Stimulated activated CD4-positive, alpha-beta T cell treated with anti-CD3 and anti-CD28 coated beads, Interleukin-1b, Interleukin-23, amount 100 ng/mL, for 1 hour (primary cell): ENCODE data around the gene XBP1.
"Not testable (repeated sequence)": the region's sequence is repeated elsewhere in the genome, so short reads cannot be mapped to it uniquely, and the experiment has no call there.

Experiments used
- DNase-seq, 2 donors: peaks; one replicate each; pipeline ENCODE4 v3.0.0-alpha.2; 2020; ENCODE audit warnings: low read depth in 2 of 2

The XBP1 gene

DNA sequence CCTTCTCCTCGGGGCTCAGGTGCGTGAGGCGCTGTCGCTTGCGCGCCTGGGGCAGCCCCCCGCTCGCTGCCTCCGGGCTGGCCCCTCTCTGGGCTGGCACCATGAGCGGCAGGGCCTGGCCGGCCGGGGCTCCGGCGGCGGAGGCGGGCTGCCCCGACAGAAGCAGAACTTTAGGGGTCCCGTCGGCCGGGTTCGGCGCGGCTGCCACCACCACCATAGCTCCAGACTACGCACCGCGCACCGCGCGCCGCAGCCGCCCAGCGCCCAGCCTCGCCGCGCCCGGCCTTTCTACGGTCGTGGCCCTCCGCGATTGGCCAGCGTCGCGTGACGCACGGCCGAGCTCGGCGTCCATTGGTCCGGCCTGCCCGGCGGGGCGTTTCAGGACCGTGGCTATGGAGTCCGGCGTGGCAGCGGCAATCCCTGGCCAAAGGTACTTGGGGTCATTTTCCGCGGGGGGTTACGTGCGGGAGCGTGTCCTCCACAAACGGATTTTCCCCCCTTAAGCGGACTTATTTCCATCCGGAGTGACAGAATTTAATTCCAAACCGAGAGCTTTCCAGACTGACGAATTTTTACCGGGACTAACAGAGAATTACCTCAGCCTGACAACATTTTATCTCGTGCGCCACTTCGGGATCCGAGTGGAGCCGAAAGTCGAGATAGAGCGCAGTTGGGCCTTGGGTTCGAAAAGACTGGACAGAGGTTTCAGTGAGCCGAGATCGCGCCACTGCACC is at the start of gene XBP1:
Gene XBP1, minus strand, starts transcription at position 262 of the 734 bp plus-strand sequence.
- DNase-seq, result peak; percentile 69 to 77

GRCh38 chr22:28846994-28847393 is 46.6 kb upstream of the XBP1 start:
- DNase-seq, result no peak

DNA sequence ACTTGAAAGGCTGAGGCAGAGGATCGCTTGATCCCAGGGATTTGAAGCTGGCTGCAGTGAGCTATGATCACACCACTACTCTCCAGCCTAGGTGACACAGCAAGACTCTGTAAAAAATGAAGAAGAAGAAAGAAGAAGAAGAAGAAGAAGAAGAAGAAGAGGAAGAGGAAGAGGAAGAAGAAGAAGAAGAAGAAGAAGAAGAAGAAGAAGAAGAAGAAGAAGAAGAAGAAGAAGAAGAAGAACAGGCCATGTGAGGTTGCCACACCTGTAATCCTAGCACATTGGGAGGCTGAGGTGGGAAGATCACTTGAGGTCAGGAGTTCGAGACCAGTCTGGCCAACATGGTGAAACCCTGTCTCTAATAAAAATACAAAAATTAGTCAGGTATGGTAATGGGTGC is 43.9 kb upstream of the XBP1 start:
- not testable (repeated sequence) for DNase-seq

DNA sequence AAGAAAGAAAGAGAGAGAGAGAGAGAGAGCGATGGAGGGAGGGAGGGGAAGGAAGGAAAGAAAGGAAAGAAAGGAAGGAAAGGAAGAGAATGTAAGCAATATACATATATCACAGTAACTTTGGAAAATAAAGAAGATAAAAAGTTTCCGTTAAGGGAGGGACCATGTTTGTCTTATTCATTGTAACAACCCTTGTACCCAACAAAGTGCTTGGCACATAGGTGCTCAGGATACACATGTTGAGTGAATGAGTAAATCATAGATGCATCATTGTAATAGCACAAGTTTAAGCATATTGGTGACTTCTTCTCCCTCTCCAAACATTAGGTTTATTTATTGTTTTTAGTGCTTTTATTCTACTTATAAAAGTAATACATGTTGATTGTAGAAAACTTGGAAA is 43.3 kb upstream of the XBP1 start:
- DNase-seq, result no peak

- DNase-seq, result no peak
Measured at GRCh38 chr22:28841111-28841510, 40.7 kb upstream of the XBP1 start.

- no peak for DNase-seq
Measured at GRCh38 chr22:28838971-28839370, 38.6 kb upstream of the XBP1 start.

DNA sequence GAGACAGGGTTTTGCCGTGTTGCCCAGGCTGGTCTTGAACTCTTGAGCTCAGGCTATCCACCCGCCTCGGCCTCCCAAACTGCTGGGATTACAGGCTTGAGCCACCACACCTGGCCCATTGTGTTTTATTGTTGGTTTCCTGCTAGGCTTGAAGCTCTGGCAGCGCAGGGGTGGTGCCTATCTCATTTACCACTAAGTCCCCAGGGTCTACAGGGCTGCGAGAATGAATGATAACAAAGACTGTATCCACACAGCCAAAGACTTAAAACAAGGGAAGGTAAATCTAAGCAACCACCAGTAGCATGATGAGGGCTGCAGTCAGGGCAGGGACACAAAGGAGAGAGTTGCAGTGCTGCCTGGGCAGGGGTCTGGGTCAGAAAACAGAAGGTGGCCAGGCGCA is 37.3 kb upstream of the XBP1 start:
- DNase-seq, result no peak

GRCh38 chr22:28835630-28836189 is 35.3 kb upstream of the XBP1 start:
- DNase-seq, result no peak

GRCh38 chr22:28833276-28833923 is 33.0 kb upstream of the XBP1 start:
- DNase-seq, result no peak

DNA sequence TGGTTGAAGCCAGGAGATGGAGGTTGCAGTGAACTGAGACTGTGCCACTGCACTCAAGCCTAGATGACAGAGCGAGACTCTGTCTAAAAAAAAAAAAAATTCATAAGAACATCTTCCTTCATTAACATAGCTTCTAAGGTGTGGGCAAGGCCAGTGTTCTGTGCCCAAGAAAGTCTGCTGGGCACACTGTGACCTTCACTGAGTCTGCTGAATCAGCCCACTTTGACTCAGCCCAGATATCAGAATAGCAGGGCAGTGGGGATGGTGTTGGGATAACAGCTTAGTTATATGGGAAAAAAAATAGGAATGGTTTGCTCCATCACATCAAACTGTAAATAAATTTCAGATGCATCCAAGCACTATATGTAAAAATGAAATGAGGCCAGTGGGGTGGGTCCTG is 32.4 kb upstream of the XBP1 start:
- no peak for DNase-seq

DNA sequence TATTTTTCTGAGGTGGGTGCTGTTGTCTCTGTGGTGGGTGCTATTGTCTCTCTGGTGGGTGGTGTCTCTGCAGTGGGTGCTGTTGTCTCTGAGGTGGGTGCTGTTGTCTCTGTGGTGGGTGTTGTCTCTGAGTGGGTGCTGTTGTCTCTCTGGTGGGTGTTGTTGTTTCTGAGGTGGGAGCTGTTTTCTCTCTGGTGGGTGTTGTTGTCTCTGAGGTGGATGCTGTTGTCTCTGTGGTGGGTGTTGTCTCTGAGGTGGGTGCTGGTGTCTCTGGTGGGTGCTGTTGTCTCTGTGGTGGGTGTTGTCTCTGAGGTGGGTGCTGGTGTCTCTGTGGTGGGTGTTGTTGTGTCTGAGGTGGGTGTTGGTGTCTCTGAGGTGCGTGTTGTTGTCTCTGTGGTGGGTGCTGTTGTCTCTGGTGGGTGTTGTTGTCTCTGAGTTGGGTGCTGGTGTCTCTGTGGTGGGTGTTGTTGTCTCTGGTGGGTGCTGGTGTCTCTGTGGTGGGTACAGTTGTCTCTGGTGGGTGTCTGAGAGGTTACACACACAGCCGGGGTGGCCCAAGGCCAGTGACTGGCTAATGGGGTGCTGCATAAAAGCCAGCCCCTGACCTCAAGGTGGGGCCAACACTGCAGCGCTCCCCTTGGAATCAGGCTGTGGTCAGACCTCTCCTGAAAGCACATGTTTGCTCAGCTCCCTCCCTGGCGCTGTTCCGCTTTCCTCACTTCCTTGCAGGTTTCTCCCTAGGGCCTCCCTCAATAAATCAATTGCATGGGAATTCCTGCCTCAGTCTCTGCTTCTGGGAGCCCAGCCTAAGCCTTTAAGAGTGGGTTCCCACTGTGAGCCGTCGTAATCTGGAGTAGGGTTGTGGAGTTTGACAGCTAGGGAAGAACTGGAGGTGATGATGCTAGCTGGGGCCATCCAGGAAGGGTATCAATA is 31.0 kb upstream of the XBP1 start:
- DNase-seq, result no peak

DNA sequence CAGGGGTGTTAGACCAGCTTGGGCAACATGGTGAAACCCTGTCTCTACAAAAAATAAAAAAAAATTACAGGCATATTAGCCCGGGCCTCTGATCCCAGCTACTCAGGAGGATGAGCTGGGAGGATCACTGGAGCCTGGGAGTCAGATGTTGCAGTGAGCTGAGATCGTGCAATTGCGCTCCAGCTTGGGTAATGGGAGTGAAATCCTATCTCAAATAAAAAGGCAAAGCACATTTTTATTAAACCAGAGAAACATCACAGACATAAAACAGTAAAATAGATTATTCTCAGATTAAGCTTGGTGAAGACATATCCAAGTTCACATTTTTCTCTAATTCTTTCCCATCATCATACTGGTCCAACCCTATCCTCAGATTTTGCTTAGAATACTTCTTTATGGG is 30.1 kb upstream of the XBP1 start:
- no peak for DNase-seq

- peak; percentile 47 to 49 for DNase-seq
Measured at GRCh38 chr22:28829358-28830181, 29.2 kb upstream of the XBP1 start.

- no peak for DNase-seq
Measured at GRCh38 chr22:28826921-28827320, 26.6 kb upstream of the XBP1 start.

GRCh38 chr22:28826430-28826829 is 26.1 kb upstream of the XBP1 start:
- DNase-seq, result not testable (repeated sequence)

DNA sequence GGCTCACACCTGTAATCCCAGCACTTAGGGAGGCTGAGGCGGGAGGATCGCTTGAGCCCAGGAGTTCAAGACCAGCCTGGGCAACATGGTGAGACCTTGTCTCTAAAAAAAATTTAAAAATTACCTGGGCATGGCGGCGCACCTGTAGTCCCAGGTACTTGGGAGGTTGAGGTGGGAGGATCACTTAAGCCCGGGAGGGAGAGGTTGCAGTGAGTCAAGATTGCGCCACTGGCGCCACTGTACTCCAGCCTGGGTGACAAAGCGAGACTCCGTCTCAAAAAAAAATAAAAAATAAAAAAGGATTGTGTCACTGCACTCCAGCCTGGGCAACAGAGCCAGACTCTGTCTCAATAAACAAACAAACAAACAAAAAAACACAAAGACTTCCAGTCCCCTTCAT is 24.1 kb upstream of the XBP1 start:
- DNase-seq, result not testable (repeated sequence)

- DNase-seq, result no peak
Measured at GRCh38 chr22:28822930-28823551, 22.7 kb upstream of the XBP1 start.

DNA sequence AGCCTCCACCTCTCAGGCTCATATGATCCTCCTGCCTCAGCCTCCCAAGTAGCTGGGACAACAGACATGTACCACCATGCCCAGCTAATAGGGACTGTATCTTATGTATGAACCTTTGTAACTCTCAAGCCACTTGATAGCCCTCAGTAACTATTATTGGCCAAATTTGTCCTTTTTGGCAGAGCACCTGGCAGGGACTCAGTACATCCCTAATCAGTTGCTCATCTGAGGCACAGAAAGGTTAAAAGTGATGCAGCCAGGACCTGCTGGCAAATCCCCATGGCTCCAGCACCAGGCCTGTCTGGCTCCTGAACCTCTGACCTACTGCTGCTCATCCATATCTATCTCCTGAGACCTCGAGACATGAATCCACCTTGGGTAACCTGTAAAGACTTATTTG is 21.1 kb upstream of the XBP1 start:
- no peak for DNase-seq

GRCh38 chr22:28820885-28821284 is 20.5 kb upstream of the XBP1 start:
- no peak for DNase-seq

DNA sequence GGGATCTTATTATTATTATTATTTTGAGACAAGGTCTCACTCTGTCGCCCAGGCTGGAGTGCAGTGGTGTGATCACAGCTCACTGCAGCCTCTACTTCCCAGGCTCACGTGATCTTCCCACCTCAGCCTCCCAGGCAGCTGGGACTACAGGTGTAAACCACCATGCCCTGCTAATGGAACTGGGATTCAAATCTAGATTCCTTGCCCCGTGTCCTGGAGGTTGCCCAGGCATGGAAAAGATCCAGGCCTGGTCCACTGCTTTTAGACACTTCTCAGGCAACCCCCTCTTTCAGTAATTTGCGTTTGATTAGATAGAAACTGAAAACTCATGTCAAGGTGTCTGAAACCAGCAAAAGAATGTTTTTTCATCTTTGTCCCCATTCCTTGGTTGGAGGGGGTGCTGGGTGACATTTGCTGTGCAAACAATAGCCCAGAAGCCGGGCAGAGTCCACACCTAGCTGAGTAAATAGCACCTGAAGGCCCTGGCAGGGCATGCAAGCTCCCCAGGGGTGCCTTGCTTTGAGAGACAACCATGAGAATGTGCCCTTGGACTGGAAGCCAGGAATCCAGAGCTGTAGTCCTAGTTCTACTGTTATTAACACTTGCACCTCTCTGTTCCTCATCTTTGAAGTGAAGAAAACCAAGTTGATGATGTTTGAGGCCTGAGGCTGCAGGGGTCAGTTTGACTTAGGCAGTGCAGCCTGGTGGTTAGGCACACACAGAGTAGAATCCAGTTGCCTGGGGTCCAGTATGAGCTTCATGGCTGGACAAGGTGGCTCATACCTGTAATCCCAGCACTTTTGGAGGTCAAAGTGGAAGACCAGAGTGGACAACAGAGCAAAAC is 19.1 kb upstream of the XBP1 start:
- DNase-seq, result no peak
